K562 (cell line): ENCODE data around the gene SLC25A33. TPM values are rescaled to one million over a fixed set of nuclear protein-coding genes. Genes with fewer than 3 reads are reported as not detected.
A peak's percentile ranks its signal among the peaks of the same experiment; 100 is the strongest.

Source experiments
- ATAC-seq: fragments of 200-7000 bp; cut with Tn5 transposase; 3 replicates; pipeline ENCODE4 v1.9.1; 2020; ENCODE audit warnings: moderate library complexity
- BruUV-seq: library from RNA; stranded (reverse); fragments of 400-500 nt; replicated peaks from 2 replicates; lab custom pipeline; 2021; lab: Mats Ljungman, UMichigan
- CTCF ChIA-PET: fragments of 300-600 bp; formaldehyde crosslinking; extraction: SDS; loops from one replicate; lab custom pipeline; 2021; ENCODE audit warnings: low intra/inter-chr PET ratio; lab: Yijun Ruan, JAX
- POLR2A ChIA-PET: fragments of 300-600, 350-650 bp; sonication (Branson Sonifier 250); formaldehyde crosslinking; extraction: SDS; loops from one replicate; lab custom pipeline; 2021; ENCODE audit warnings: antibody characterized with exemption, inconsistent platforms; lab: Yijun Ruan, JAX
- DNase-seq, 4 experiments: peaks; one replicate each; pipeline versions ENCODE4 v3.0.0 to v3.0.0-alpha.2; 2011 to 2018; ENCODE audit warnings: low spot score in 3 of 4, mixed read lengths in 3 of 4; ENCODE audit errors: extremely low read depth in 1 of 4
- FAIRE-seq: peaks from 2 replicates; lab custom pipeline; 2011; peaks lifted over from hg19 to GRCh38; lab: Jason Lieb, UNC
- H2AFZ ChIP-seq: 2 replicates; pipeline ENCODE4 v1.6.0; 2011; ENCODE audit warnings: low read depth, low read length, control low read depth, inconsistent platforms
- H3K27ac ChIP-seq: fragments of 200-600 bp; 3 replicates; pipeline ENCODE4 v1.8.0; 2011; ENCODE audit warnings: low read depth, mild to moderate bottlenecking, control low read depth, inconsistent platforms, low read length, moderate library complexity, mixed read lengths; ENCODE audit errors: extremely low read depth
- H3K27me3 ChIP-seq, 2 experiments: fragments of 300-600 bp in 1 of 2; 2 replicates in 1 of 2; 3 replicates in 1 of 2; pipeline versions ENCODE4 v1.6.0 to v1.8.0; 2011; ENCODE audit warnings: inconsistent platforms in 2 of 2, low read length in 2 of 2, mild to moderate bottlenecking in 1 of 2, mixed read lengths in 1 of 2, moderate library complexity in 1 of 2; ENCODE audit not compliant: control insufficient read depth in 2 of 2, insufficient read depth in 2 of 2
- H3K36me3 ChIP-seq: fragments of 300-600 bp; 3 replicates; pipeline ENCODE4 v1.8.0; 2011; ENCODE audit warnings: mild to moderate bottlenecking, low read length, inconsistent platforms; ENCODE audit not compliant: control insufficient read depth, insufficient read depth
- H3K4me1 ChIP-seq, 2 experiments: fragments of 200-600 bp in 1 of 2; replicated peaks in 1 of 2; 2 replicates in 1 of 2; 3 replicates in 1 of 2; pipeline versions ENCODE4 v1.5.1 to v1.8.0; 2011; ENCODE audit warnings: inconsistent platforms in 2 of 2, low read length in 2 of 2, mild to moderate bottlenecking in 1 of 2, mixed read lengths in 1 of 2, moderate library complexity in 1 of 2; ENCODE audit not compliant: control insufficient read depth in 2 of 2, insufficient read depth in 2 of 2
- H3K4me2 ChIP-seq: 2 replicates; pipeline ENCODE4 v1.6.1; 2011; ENCODE audit warnings: low read length, control low read depth, inconsistent platforms, mixed read lengths; ENCODE audit not compliant: insufficient read depth
- H3K4me3 ChIP-seq: fragments of 200-600 bp; sonication (generic), shearing (Covaris generic); 2 replicates; pipeline ENCODE4 v1.5.1; 2016; ENCODE audit warnings: control low read depth, inconsistent platforms
- H3K79me2 ChIP-seq: fragments of 200-600 bp; 3 replicates; pipeline ENCODE4 v1.8.0; 2011; ENCODE audit warnings: low read length, inconsistent platforms; ENCODE audit not compliant: control insufficient read depth, insufficient read depth
- H3K9ac ChIP-seq, 2 experiments: 2 replicates each; pipeline versions ENCODE4 v1.6.0 to v1.6.1; 2011; ENCODE audit warnings: low read depth in 2 of 2, low read length in 2 of 2, control low read depth in 1 of 2, inconsistent platforms in 1 of 2, mild to moderate bottlenecking in 1 of 2, mixed read lengths in 1 of 2; ENCODE audit not compliant: insufficient read depth in 1 of 2
- H3K9me1 ChIP-seq: one replicate; pipeline ENCODE4 v1.6.0; 2011; ENCODE audit warnings: inconsistent platforms, mild to moderate bottlenecking, low read length, moderate library complexity; ENCODE audit not compliant: control insufficient read depth, insufficient read depth
- H3K9me3 ChIP-seq: replicated peaks from 2 replicates; pipeline ENCODE4 v1.5.1; 2011; ENCODE audit warnings: low read depth, low read length, inconsistent platforms; ENCODE audit not compliant: control insufficient read depth, insufficient read depth
- H4K20me1 ChIP-seq: replicated peaks from 2 replicates; pipeline ENCODE4 v1.6.1; 2011; ENCODE audit warnings: low read length, inconsistent platforms, mixed read lengths; ENCODE audit not compliant: control insufficient read depth, insufficient read depth
- SAP30 ChIP-seq: fragments of 200-600 bp; sonication (generic); IDR thresholded peaks from 2 replicates; pipeline ENCODE4 v1.6.1; 2012; ENCODE audit warnings: borderline replicate concordance, low read depth, mild to moderate bottlenecking, moderate library complexity, low read length, control low read depth, inconsistent platforms; ENCODE audit not compliant: insufficient read depth, poor library complexity, severe bottlenecking
- ZNF668 ChIP-seq: fragments of 250-450 bp; sonication (Bioruptor Pico); IDR thresholded peaks from 2 replicates; pipeline ENCODE4 v1.8.0; 2022; ENCODE audit warnings: mild to moderate bottlenecking, inconsistent platforms
- WGBS: fragments of 100-300 bp; shearing (Covaris generic); methylation state at CpG from one replicate; pipeline ENCODE4 v1.1.6; 2016; ENCODE audit warnings: low coverage, mixed read lengths; ENCODE audit not compliant: insufficient coverage; ENCODE audit errors: missing lambda C conversion rate; 5-methylcytosine and 5-hydroxymethylcytosine counted together
- in situ Hi-C: fragments of 300-500 bp; cut with MboI; formaldehyde crosslinking; loops from 4 replicates; pipeline ENCODE4 v1.15.0; 2018; ENCODE audit warnings: inconsistent platforms, mixed read lengths
- intact Hi-C: fragments of 100-400 bp; cut with micrococcal nuclease; formaldehyde crosslinking; loops from 2 replicates; pipeline ENCODE4 v1.14.2; 2022
- polyA plus RNA-seq, 8 experiments: library from polyadenylated mRNA; depleted of rRNA in 4 of 8; stranded (reverse) in 5 of 8; unstranded in 3 of 8; fragments of >200 nt; fragmentation: Nextera tagmentation in 2 of 8; fragmentation: Illumina TruSeq in 1 of 8; extraction: Ambion mirVana in 2 of 8; extraction: Trizol in 1 of 8; gene quantifications; 2 replicates each; pipeline versions ENCODE4 v1.2.1 to v1.2.3, GENCODE V29; 2011 to 2014; ENCODE audit warnings: inconsistent platforms in 1 of 8, missing spikeins in 1 of 8
- total RNA-seq, 7 experiments: library from RNA; depleted of rRNA in 6 of 7; stranded (reverse); fragments of >200 nt in 6 of 7; fragmentation: Illumina TruSeq in 2 of 7; extraction: Trizol in 2 of 7; gene quantifications; 2 replicates each; pipeline versions ENCODE4 v1.2.1 to v1.2.3, GENCODE V29; 2011 to 2021; ENCODE audit warnings: low replicate concordance in 1 of 7
- TF ChIP-seq, protein P1 (sequence below), 2 experiments: IDR thresholded peaks in 1 of 2; conservative IDR thresholded peaks in 1 of 2; 2 replicates each; pipeline ENCODE4 v1.6.1; 2016; ENCODE audit warnings: low read depth in 2 of 2, mild to moderate bottlenecking in 1 of 2, missing compliant biosample characterization in 1 of 2, missing genetic modification characterization in 1 of 2, moderate library complexity in 1 of 2

The SLC25A33 gene
- total and polyA plus RNA-seq, 9 of the 15 experiments (the other 6 are each of a cell fraction or from before 2014, with no cell fraction given): 3.2 to 23.5 (median 17.5) TPM

- Histone ChIP-seq H3K9me3 (no peaks in the 10 kb centered on the region), H3K9ac (no peak overlapping the region), H3K4me2 (no peak overlapping the region), H4K20me1 (peaks cover 10% of the 10 kb centered on the region; the same call in 1 of the 2 replicates), H3K4me3 (no peak overlapping the region), H3K79me2 (peaks cover 68% of the 10 kb centered on the region), H3K9me1 (no peaks in the 10 kb centered on the region), H2AFZ (no peak overlapping the region), H3K4me1 (no peaks in the 10 kb centered on the region), H3K27me3 (no peaks in the 10 kb centered on the region), H3K36me3 (peaks cover 78% of the 10 kb centered on the region), H3K27ac (no peak overlapping the region)
- ChIA-PET POLR2A (interaction anchor here (1.6 to 2.0 kb wide), 3 partner anchors 10 to 22 kb away, joined by 3 to 12 read pairs (median 10); partner anchors contain the start of gene SLC25A33), CTCF (no interaction called here)
- no peak for FAIRE-seq
- 92% methylated on average over 1 of the region's 1 CpG for WGBS
- intact Hi-C loops: no loop called here
- in situ Hi-C loops: no loop called here
- ATAC-seq: no peak
- no TSS peak for BruUV-seq
- no peak for DNase-seq
- TF ChIP-seq SAP30: no peak
- TF ChIP-seq, protein P1, sequence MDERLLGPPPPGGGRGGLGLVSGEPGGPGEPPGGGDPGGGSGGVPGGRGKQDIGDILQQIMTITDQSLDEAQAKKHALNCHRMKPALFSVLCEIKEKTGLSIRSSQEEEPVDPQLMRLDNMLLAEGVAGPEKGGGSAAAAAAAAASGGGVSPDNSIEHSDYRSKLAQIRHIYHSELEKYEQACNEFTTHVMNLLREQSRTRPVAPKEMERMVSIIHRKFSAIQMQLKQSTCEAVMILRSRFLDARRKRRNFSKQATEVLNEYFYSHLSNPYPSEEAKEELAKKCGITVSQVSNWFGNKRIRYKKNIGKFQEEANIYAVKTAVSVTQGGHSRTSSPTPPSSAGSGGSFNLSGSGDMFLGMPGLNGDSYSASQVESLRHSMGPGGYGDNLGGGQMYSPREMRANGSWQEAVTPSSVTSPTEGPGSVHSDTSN (CRISPR knock-in tag; IDR thresholded peaks at IDR 0.05; ENCODE audit: low read depth): no peak
- TF ChIP-seq, protein P1 (tag; conservative IDR thresholded peaks at IDR 0.05; ENCODE audit: low read depth): 0 out of 2 replicates have a peak, but pooled peaks have one; percentile 14
- no peak for TF ChIP-seq ZNF668 (CRISPR knock-in tag)
These were observed 12.7 kb downstream of the SLC25A33 start for GRCh38 chr1:9551984-9552383.
